ENCODE data around the gene PRMT3.

DNA sequence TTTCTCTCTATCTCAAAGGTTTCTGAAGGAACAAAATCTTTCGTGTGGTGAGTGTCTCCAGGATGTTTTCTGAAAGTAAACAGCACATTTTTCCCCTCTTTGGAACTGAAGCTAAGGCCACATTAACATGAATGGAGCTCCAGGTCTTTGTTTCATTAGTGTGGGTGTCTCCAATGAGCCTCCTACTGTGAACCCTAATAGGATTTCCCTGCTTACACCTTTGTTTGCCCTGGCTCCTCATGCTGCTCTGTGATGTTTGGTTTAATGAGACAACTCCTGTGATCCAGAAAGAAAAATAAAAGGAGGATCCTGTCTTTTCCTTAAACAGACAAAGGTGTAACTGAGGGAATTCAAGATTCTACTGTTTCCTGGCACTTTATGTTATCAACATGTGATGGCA lies 135.0 kb downstream of the PRMT3 start:
- TF ChIP-seq GATA2 (IDR thresholded peaks at IDR 0.05; ENCODE audit: low read depth, low read length) (no peak), GATA3 (IDR thresholded peaks at IDR 0.05; ENCODE audit: low read depth, low read length) (no peak)

Data from SH-SY5Y (cell line).